Central memory CD8-positive, alpha-beta T cell (primary cell): ENCODE measurements around the gene PDE6B.

Experiments
- ATAC-seq: fragments of 150-1000 bp; cut with Tn5 transposase; replicated peaks from 2 replicates; pipeline ENCODE4 v1.10.0; 2022; ENCODE audit warnings: mild to moderate bottlenecking, moderate FRiP score, moderate number of reproducible peaks; ENCODE audit not compliant: poor library complexity, severe bottlenecking; ENCODE audit errors: extremely low read depth
- DNase-seq, 2 donors: peaks; one replicate each; pipeline ENCODE4 v3.0.0; 2021; ENCODE audit warnings: low spot score in 2 of 2
- H3K27ac Mint-ChIP-seq: one replicate; pipeline ENCODE4 v1.8.0; 2022; ENCODE audit warnings: low read depth, mild to moderate bottlenecking, moderate library complexity, mixed read lengths
- H3K27me3 Mint-ChIP-seq: one replicate; pipeline ENCODE4 v1.8.0; 2022; ENCODE audit warnings: mixed read lengths
- H3K36me3 Mint-ChIP-seq: one replicate; pipeline ENCODE4 v1.8.0; 2022; ENCODE audit warnings: mild to moderate bottlenecking, moderate library complexity, mixed read lengths; ENCODE audit not compliant: insufficient read depth
- H3K4me1 Mint-ChIP-seq: one replicate; pipeline ENCODE4 v1.8.0; 2022; ENCODE audit warnings: mixed read lengths
- H3K4me3 Mint-ChIP-seq: one replicate; pipeline ENCODE4 v1.8.0; 2022; ENCODE audit warnings: mild to moderate bottlenecking, moderate library complexity, mixed read lengths
- H3K9me3 Mint-ChIP-seq: one replicate; pipeline ENCODE4 v1.8.0; 2022; ENCODE audit warnings: mixed read lengths

Gene PDE6B

DNA sequence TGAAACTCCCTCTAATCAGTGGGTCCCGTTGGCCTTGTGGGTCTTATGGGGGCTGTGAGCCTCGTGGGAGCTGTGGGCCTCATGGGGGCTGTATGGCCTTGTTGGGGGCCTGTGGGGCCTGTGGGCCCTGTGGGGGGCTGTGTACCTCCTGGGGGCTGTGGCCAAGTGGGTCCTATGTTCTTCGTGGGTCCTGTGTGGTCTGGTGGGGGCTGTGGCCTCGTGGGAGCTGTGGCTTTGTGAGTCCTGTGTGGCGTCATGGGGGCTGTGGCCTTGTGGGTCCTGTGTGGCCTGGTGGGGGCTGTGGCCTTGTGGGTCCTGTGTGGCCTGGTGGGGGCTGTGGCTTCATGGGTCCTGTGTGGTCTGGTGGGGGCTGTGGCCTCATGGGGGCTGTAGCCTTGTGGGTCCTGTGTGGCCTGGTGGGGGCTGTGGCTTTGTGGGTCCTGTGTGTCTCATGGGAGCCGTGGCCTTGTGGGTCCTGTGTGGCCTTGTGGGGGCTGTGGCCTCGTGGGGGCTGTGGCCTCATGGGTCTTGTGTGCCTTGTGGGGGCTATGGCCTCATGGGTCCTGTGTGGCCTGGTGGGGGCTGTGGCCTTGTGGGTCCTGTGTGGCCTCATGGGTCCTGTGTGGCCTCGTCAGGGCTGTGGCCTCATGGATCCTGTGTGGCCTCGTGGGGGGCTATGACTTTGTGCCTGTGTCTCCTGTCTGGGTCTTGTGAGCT, 87.7 kb downstream of the PDE6B start:
- Mint-ChIP-seq H3K4me3 (no peak overlapping the region), H3K9me3 (no peaks in the 10 kb centered on the region), H3K36me3 (peaks cover 7% of the 10 kb centered on the region), H3K27ac (peak overlapping the region; percentile 13), H3K4me1 (peaks cover 41% of the 10 kb centered on the region), H3K27me3 (no peaks in the 10 kb centered on the region)
- ATAC-seq (no peak), DNase-seq (no peak)

DNA sequence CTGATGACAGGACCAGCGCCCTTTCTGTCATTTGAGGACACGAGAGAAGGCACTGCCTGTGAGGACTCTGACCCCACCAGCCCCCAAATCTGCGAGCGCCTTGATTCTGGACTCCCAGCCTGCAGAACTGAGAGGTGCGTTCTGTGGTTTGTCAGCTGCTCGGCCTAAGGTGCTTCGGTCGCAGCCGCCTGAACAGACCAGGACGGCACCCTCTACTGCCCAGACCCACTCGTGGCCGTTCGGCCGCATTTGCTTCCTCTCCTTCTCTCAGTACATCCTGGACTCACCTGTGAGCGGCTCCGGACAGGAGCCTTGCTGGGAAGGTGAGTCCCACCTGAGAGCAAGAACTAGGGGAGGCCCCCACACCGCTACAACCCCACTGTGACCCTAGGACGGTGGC, 88.7 kb downstream of the PDE6B start:
- ATAC-seq (no peak), DNase-seq (no peak)
- Mint-ChIP-seq H3K4me1 (peaks cover 33% of the 10 kb centered on the region), H3K27me3 (no peaks in the 10 kb centered on the region), H3K36me3 (peaks cover 7% of the 10 kb centered on the region), H3K27ac (no peak overlapping the region), H3K9me3 (no peaks in the 10 kb centered on the region), H3K4me3 (no peak overlapping the region)

DNA sequence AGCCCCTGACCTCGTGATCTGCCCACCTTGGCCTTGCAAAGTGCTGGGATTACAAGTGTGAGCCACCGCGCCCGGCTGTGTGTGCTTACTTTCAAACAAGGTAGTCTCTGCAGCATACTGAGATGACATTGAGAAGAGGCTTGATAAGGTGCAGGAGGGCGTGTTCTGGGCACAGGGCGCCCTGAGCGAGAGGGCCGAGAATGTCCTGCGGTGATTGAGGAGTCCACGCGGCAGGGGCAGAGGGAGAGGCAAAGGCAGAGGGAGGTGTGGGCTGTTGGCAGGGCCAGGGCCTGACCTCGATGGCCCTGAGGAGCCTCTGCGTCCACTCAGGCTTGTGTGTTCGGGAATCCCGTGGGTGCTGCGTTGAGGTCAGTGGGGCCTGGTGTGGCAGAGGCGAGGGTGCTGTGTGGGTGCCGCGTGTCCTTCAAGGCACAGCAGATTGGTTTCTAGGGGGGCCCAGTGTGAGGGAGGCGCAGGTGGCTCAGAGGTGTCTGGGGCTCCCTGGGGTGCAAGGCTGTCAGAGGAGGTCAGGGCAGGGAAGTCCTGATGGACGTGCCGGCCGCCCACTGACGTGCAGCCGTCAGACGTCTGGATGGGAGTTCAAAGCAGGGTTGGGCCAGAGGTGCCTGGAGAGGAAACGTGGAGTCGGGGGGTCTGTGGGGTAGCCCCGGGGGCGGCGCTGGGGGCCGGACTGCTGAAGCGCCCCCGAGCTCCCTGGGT, 92.4 kb downstream of the PDE6B start:
- no peaks in the 10 kb centered on the region for H3K9me3 Mint-ChIP-seq
- H3K4me1 Mint-ChIP-seq: peaks cover 35% of the 10 kb centered on the region
- no peak overlapping the region for H3K4me3 Mint-ChIP-seq
- H3K27me3 Mint-ChIP-seq: no peaks in the 10 kb centered on the region
- ATAC-seq: no peak
- peak overlapping the region; percentile 10 for H3K27ac Mint-ChIP-seq
- DNase-seq: no peak
- H3K36me3 Mint-ChIP-seq: peaks cover 3% of the 10 kb centered on the region

DNA sequence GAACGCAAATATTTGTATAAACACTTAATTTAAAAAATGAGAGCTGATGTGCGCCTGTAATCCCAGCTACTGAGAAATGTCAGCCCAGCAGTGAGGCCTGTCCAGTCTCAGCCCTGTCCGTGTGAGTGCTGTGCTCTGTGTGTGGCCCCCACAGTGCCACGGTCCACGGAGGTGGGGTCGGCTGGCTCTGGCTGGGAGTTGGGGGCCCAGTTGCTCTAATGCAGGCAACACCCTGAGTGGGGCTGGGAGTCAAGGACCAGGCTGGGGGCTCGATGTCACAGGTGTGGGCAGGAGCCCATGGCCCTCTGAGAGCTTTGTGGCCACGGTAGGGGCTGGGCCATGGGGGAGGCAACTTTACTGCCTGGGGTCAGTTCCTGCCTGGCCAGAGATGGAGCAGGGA, 93.1 kb downstream of the PDE6B start:
- no peaks in the 10 kb centered on the region for H3K27me3 Mint-ChIP-seq
- peaks cover 3% of the 10 kb centered on the region for H3K36me3 Mint-ChIP-seq
- H3K4me3 Mint-ChIP-seq: no peak overlapping the region
- DNase-seq (no peak), ATAC-seq (no peak)
- H3K9me3 Mint-ChIP-seq: no peaks in the 10 kb centered on the region
- H3K27ac Mint-ChIP-seq: no peak overlapping the region
- peaks cover 41% of the 10 kb centered on the region for H3K4me1 Mint-ChIP-seq
